HL-60 (cell line): ENCODE data around the gene SLC25A26.

ENCODE experiments used
- CTCF ChIP-seq: IDR thresholded peaks from one replicate; pipeline ENCODE4 v1.5.1; 2011; ENCODE audit warnings: low read length, control low read depth, inconsistent platforms; ENCODE audit not compliant: insufficient read depth
- GABPA ChIP-seq: IDR thresholded peaks from 2 replicates; pipeline ENCODE4 v1.6.1; 2012; ENCODE audit warnings: low read depth
- POLR2AphosphoS5 ChIP-seq: IDR thresholded peaks from 2 replicates; pipeline ENCODE4 v1.6.1; 2012; ENCODE audit warnings: low read depth
- REST ChIP-seq: IDR thresholded peaks from 2 replicates; pipeline ENCODE4 v1.6.1; 2012; ENCODE audit warnings: low read depth; ENCODE audit not compliant: insufficient replicate concordance

- TF ChIP-seq CTCF (no peak), POLR2AphosphoS5 (no peak), REST (no peak), GABPA (no peak)
Observed at GRCh38 chr3:66353039-66353438, 132.2 kb downstream of the SLC25A26 start.
